Panc1 (cell line): ENCODE measurements around the gene TUFT1.

Source experiments
- CTCF ChIP-seq: fragments of 450-650 bp; IDR thresholded peaks from 2 replicates; pipeline ENCODE4 v1.5.1; 2017; ENCODE audit warnings: mild to moderate bottlenecking
- TCF7L2 ChIP-seq: IDR thresholded peaks from 2 replicates; pipeline ENCODE4 v1.6.1; 2011; ENCODE audit warnings: mild to moderate bottlenecking, low read depth, low read length, inconsistent platforms

GRCh38 chr1:151626740-151627334 lies 86.7 kb downstream of the TUFT1 start:
- no peak for TF ChIP-seq CTCF
- no peak for TF ChIP-seq TCF7L2
